PC-3 (cell line): ENCODE results near the gene GBF1. TPM values are rescaled to one million over a fixed set of nuclear protein-coding genes. Genes with fewer than 3 reads are reported as not detected.
A peak's percentile ranks its signal among the peaks of the same experiment; 100 is the strongest.

Source experiments
- ATAC-seq: fragments of 200-7000 bp; cut with Tn5 transposase; 2 replicates; pipeline ENCODE4 v1.9.1; 2020; ENCODE audit warnings: mild to moderate bottlenecking, moderate library complexity
- BruUV-seq: library from RNA; stranded (reverse); fragments of 400-500 nt; replicated peaks from 2 replicates; lab custom pipeline; 2021; lab: Mats Ljungman, UMichigan
- CTCF ChIA-PET: fragments of 300-600 bp; sonication (Branson Sonifier 250); formaldehyde crosslinking; loops from one replicate; lab custom pipeline; 2022; ENCODE audit warnings: antibody characterized with exemption; lab: Charles Lee
- POLR2A ChIA-PET: fragments of 300-600 bp; sonication (Branson Sonifier 250); formaldehyde crosslinking; loops from one replicate; lab custom pipeline; 2022; ENCODE audit warnings: antibody characterized with exemption; ENCODE audit not compliant: unreplicated experiment; lab: Charles Lee
- DNase-seq: peaks from one replicate; pipeline ENCODE4 v3.0.0-alpha.2; 2015
- H2AFZ ChIP-seq: fragments of 300-600 bp; sonication (generic); 2 replicates; pipeline ENCODE4 v1.6.0; 2016; ENCODE audit warnings: antibody characterized with exemption, low read length
- H3F3A ChIP-seq: fragments of 300-600 bp; sonication (generic); one replicate; pipeline ENCODE4 v1.6.0; 2017; ENCODE audit warnings: antibody characterized with exemption, low read length, control low read depth, mild to moderate bottlenecking; ENCODE audit not compliant: unreplicated experiment
- H3K27ac ChIP-seq: fragments of 300-600 bp; sonication (generic); 2 replicates; pipeline ENCODE4 v1.5.1; 2016; ENCODE audit warnings: mild to moderate bottlenecking, low read length
- H3K27me3 ChIP-seq: fragments of 300-600 bp; sonication (generic); 2 replicates; pipeline ENCODE4 v1.6.1; 2016; ENCODE audit warnings: low read length, mixed read lengths
- H3K36me3 ChIP-seq: fragments of 300-600 bp; sonication (generic); 2 replicates; pipeline ENCODE4 v1.6.1; 2016; ENCODE audit warnings: low read depth, mixed run types, low read length, mixed read lengths
- H3K4me1 ChIP-seq: fragments of 300-600 bp; sonication (generic); 2 replicates; pipeline ENCODE4 v1.5.1; 2016; ENCODE audit warnings: low read length; ENCODE audit not compliant: insufficient read depth
- H3K4me2 ChIP-seq: fragments of 300-600 bp; sonication (generic); 2 replicates; pipeline ENCODE4 v1.6.0; 2016; ENCODE audit warnings: low read length
- H3K4me3 ChIP-seq: fragments of 300-600 bp; sonication (generic); 2 replicates; pipeline ENCODE4 v1.5.1; 2016; ENCODE audit warnings: mild to moderate bottlenecking, low read length, mixed read lengths
- H3K79me2 ChIP-seq: fragments of 300-600 bp; sonication (generic); 2 replicates; pipeline ENCODE4 v1.6.1; 2017; ENCODE audit warnings: low read length, mixed read lengths
- H3K9ac ChIP-seq: fragments of 300-600 bp; sonication (generic); 2 replicates; pipeline ENCODE4 v1.6.0; 2016; ENCODE audit warnings: mild to moderate bottlenecking, low read length
- H3K9me2 ChIP-seq: fragments of 300-600 bp; sonication (generic); replicated peaks from 2 replicates; pipeline ENCODE4 v1.6.1; 2016; ENCODE audit warnings: mixed run types, low read length, mixed read lengths
- H3K9me3 ChIP-seq: fragments of 300-600 bp; sonication (generic); 2 replicates; pipeline ENCODE4 v1.6.1; 2016; ENCODE audit warnings: low read length, mixed read lengths
- H4K20me1 ChIP-seq: fragments of 300-600 bp; sonication (generic); 2 replicates; pipeline ENCODE4 v1.6.1; 2016; ENCODE audit warnings: low read length, mixed read lengths
- EZH2 ChIP-seq: fragments of 300-600 bp; sonication (generic); IDR thresholded peaks from one replicate; pipeline ENCODE4 v1.6.1; 2017; ENCODE audit warnings: antibody characterized with exemption, mild to moderate bottlenecking, low read length; ENCODE audit not compliant: unreplicated experiment
- EZH2phosphoT487 ChIP-seq: fragments of 300-600 bp; sonication (generic); IDR thresholded peaks from 2 replicates; pipeline ENCODE4 v1.6.1; 2018; ENCODE audit warnings: mild to moderate bottlenecking, antibody characterized with exemption, low read length, borderline replicate concordance
- intact Hi-C: fragments of 100-400 bp; cut with micrococcal nuclease; formaldehyde crosslinking; loops from 2 replicates; pipeline ENCODE4 v1.9.0; 2023
- total RNA-seq: library from RNA; depleted of rRNA; stranded (reverse); fragments of >200 nt; gene quantifications from 2 replicates; pipeline ENCODE4 v1.2.3, GENCODE V29; 2014
- TF ChIP-seq, protein P1 (sequence below): fragments of 300-600 bp; sonication (generic); conservative IDR thresholded peaks from 2 replicates; pipeline ENCODE4 v1.5.1; 2017; ENCODE audit warnings: antibody characterized with exemption, low read depth, mild to moderate bottlenecking, low read length

Gene GBF1
- total RNA-seq, 1 experiment from 2014 or later: 25.2 TPM

GRCh38 chr10:102384053-102384452, 138.7 kb downstream of the GBF1 start:
- TF ChIP-seq, protein P1, sequence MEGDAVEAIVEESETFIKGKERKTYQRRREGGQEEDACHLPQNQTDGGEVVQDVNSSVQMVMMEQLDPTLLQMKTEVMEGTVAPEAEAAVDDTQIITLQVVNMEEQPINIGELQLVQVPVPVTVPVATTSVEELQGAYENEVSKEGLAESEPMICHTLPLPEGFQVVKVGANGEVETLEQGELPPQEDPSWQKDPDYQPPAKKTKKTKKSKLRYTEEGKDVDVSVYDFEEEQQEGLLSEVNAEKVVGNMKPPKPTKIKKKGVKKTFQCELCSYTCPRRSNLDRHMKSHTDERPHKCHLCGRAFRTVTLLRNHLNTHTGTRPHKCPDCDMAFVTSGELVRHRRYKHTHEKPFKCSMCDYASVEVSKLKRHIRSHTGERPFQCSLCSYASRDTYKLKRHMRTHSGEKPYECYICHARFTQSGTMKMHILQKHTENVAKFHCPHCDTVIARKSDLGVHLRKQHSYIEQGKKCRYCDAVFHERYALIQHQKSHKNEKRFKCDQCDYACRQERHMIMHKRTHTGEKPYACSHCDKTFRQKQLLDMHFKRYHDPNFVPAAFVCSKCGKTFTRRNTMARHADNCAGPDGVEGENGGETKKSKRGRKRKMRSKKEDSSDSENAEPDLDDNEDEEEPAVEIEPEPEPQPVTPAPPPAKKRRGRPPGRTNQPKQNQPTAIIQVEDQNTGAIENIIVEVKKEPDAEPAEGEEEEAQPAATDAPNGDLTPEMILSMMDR: peak; percentile 33; the same call in 1 of the 2 replicates
- TF ChIP-seq EZH2: no peak
- BruUV-seq: no TSS peak
- no peak overlapping the region for H3K27ac ChIP-seq
- no peak overlapping the region for H2AFZ ChIP-seq
- no peaks in the 10 kb centered on the region for H3K9me2 ChIP-seq
- no peak overlapping the region for H3K9ac ChIP-seq
- H3K4me2 ChIP-seq: no peak overlapping the region
- no peaks in the 10 kb centered on the region for H3F3A ChIP-seq
- intact Hi-C loops: no loop called here
- H3K4me1 ChIP-seq: no peaks in the 10 kb centered on the region
- ATAC-seq (no peak), DNase-seq (no peak)
- H3K36me3 ChIP-seq: peaks cover 3% of the 10 kb centered on the region; the same call in 1 of the 2 replicates
- H3K9me3 ChIP-seq: no peaks in the 10 kb centered on the region
- CTCF ChIA-PET: interaction anchor here (0.6 kb wide), 1 partner anchor 38 kb away, joined by 5 read pairs; no protein-coding TSS in a partner anchor
- H3K27me3 ChIP-seq: no peaks in the 10 kb centered on the region
- H4K20me1 ChIP-seq: no peaks in the 10 kb centered on the region
- no peak overlapping the region for H3K4me3 ChIP-seq
- POLR2A ChIA-PET: no interaction called here
- no peaks in the 10 kb centered on the region for H3K79me2 ChIP-seq

GRCh38 chr10:102384606-102385429, 139.5 kb downstream of the GBF1 start:
- Histone ChIP-seq H3K27ac (no peak overlapping the region), H3K9ac (no peak overlapping the region), H3K79me2 (no peaks in the 10 kb centered on the region), H3K4me3 (no peak overlapping the region), H3K4me2 (no peak overlapping the region), H3K4me1 (no peaks in the 10 kb centered on the region), H2AFZ (no peak overlapping the region), H3K9me2 (no peaks in the 10 kb centered on the region), H3F3A (no peaks in the 10 kb centered on the region), H3K9me3 (no peaks in the 10 kb centered on the region), H3K36me3 (peaks cover 3% of the 10 kb centered on the region; the same call in 1 of the 2 replicates), H4K20me1 (no peaks in the 10 kb centered on the region), H3K27me3 (no peaks in the 10 kb centered on the region)
- ATAC-seq (peak; percentile 27; the same call in 1 of the 2 replicates), DNase-seq (no peak)
- CTCF ChIA-PET: interaction anchor here (0.6 kb wide), 1 partner anchor 9 kb away, joined by 3 read pairs; no protein-coding TSS in a partner anchor
- intact Hi-C loops: no loop called here
- TF ChIP-seq EZH2phosphoT487: no peak
- TF ChIP-seq, protein P1: no peak
- no peak for TF ChIP-seq EZH2
- no TSS peak for BruUV-seq
- POLR2A ChIA-PET: interaction anchor here (0.9 kb wide), 1 partner anchor 10 kb away, joined by 6 read pairs; no protein-coding TSS in a partner anchor

DNA sequence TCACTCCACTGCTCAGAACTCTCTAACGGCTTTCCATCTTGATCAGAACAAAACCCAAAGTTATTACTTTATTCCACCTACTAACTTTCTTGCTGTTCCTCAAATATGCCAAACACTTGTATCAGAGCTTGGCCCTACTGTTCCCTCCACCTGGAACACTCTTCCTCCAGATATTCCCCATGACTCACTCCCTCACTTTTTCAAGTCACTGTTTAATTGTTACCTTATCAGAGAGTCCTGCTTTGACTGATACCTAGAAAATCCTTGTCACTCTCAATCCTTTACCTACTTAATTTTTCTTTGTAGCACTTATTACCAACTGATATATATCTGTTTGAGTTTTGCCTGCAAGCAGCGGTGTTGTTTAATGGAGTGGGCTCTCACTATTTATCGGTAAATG, 144.6 kb downstream of the GBF1 start:
- TF ChIP-seq EZH2phosphoT487 (no peak), EZH2 (no peak)
- TF ChIP-seq, protein P1: no peak
- no peaks in the 10 kb centered on the region for H3K9me3 ChIP-seq
- ATAC-seq (no peak), DNase-seq (no peak)
- no peak overlapping the region for H3K4me2 ChIP-seq
- H4K20me1 ChIP-seq: no peaks in the 10 kb centered on the region
- no peak overlapping the region for H3K9ac ChIP-seq
- no peaks in the 10 kb centered on the region for H3K36me3 ChIP-seq
- H3K27me3 ChIP-seq: no peaks in the 10 kb centered on the region
- H3F3A ChIP-seq: no peaks in the 10 kb centered on the region
- no peak overlapping the region for H2AFZ ChIP-seq
- no peak overlapping the region for H3K27ac ChIP-seq
- intact Hi-C loops: no loop called here
- CTCF ChIA-PET: no interaction called here
- no TSS peak for BruUV-seq
- no peaks in the 10 kb centered on the region for H3K9me2 ChIP-seq
- H3K79me2 ChIP-seq: no peaks in the 10 kb centered on the region
- POLR2A ChIA-PET: no interaction called here
- no peak overlapping the region for H3K4me3 ChIP-seq
- no peaks in the 10 kb centered on the region for H3K4me1 ChIP-seq
